ENCODE data around the gene MTX2.

Gene MTX2

DNA sequence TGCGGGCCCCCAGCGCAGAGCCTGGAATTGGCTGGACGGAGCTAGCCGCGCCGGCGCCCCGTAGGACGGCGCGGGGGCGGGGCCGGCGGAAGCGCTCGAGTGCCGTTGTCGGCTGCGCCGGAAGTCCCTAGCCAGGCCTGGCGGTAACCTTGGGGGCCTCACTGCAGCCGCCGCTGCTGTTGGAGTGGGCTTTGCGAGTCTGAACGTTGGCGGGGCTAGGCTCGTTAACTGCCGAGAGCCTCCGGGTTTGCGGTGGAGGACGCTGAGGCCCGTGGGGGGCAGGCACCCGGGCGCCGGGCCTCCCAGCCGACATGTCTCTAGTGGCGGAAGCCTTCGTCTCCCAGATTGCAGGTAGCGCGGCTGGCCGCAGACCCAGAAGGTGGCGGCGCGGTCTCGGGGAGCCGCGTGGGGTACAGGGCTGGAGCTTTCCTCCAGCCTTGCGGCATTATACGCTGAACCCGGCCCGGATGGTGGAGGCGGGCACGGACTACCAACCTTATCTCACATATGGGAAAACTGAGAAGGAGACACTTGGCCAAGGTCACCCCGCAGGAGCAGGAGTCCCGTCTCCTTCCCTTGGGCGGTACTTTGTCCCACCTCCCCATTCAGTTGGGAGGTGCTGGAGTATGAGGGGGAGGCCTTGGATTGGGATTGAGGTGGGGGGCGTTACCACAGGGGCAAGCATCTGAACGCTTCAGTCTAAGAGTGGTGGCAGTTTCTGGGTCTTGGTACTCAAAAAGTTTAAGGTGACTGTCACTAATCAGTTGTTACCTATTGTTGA, at the start of gene MTX2:
Gene MTX2 (plus strand): TSS at position 124 of the 781 bp plus-strand sequence. CDS start 188 bp downstream, at position 312.
- DNase-seq (ENCODE audit: low read depth): peak; percentile 20

DNA sequence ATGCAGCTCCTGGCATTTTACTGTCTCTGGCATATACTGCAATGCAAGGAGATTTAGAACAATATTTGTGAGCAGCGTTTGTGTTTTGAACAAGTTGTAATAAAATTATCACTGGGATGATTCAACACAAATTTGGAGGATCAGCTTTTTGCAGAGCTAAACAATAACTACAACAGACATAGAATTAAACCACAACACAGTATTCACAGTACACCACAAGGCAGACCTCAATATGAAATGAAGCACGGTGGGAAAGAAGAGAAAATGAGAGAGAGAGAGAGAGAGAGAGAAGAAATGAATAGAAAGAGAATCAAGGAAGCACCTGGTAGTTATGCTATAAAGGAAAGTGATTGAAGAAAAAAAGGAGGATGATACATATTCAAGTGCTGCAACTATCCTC, 41.4 kb upstream of the MTX2 start:
- DNase-seq (ENCODE audit: low read depth): no peak

DNA sequence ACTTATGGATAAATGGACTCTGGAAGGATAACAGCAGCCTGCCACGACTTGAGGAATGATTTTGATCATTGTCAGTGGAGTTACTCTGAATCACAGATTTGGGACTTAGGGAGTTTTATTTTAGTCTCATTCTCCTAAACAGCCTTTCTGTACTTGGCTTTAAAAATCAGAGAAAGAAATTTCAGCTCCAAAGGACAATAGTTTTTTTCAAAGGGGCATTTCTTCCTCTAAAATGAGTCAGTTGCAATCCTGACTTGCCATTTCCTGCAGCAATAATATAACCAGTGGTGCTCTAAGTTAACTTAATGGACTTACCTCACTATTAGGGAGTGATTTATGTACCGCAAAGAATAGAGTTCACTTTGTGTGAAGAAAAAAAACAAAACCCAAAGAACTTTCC, 35.1 kb upstream of the MTX2 start:
- DNase-seq (ENCODE audit: low read depth): no peak

GRCh38 chr2:176234940-176235339, 34.3 kb upstream of the MTX2 start:
- no peak for DNase-seq (ENCODE audit: low read depth)

GRCh38 chr2:176237456-176237855, 31.8 kb upstream of the MTX2 start:
- DNase-seq (ENCODE audit: low read depth): no peak

DNA sequence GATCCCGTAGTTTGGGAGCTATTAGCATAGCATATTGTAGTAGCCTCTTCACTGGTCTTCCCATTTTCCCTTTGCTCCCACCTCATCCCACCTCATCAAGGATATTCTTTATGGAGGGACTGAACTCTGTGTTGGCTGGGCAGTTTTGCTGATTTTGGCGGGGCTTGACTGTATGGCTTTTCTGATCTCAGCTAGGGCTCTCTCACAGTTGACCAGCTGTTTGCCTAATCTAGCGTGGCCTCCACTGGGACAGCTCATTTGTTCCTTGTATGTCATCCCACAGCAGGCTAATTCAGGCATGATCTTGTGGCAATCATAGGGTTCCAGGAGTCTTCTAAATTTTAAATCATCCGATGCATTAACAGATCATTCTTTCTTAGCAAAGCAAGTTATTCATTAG, 30.2 kb upstream of the MTX2 start:
- DNase-seq (ENCODE audit: low read depth): no peak

- DNase-seq (ENCODE audit: low read depth): no peak
Measured at GRCh38 chr2:176240301-176240700, 28.9 kb upstream of the MTX2 start.

- DNase-seq (ENCODE audit: low read depth): peak; percentile 0
Measured at GRCh38 chr2:176242276-176242675, 27.0 kb upstream of the MTX2 start.

DNA sequence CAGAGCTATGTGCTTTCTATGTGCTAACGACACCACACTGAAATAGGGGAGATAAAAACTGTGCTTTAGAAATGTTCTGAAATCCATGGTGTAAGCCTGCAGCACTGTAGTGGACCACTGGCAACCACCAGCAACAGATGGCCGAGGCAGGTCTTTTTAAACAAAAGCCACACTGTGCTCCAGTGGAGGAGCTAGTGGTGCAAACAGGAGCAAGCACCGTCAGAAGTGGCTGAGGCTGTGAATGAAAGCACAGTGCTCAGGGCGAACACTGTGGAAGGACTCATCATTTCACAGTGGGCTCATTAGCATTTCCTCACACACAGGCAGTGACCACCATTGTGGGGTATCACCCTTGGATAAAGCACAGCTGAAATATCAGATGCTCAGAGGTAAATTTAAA, 22.9 kb upstream of the MTX2 start:
- no peak for DNase-seq (ENCODE audit: low read depth)

DNA sequence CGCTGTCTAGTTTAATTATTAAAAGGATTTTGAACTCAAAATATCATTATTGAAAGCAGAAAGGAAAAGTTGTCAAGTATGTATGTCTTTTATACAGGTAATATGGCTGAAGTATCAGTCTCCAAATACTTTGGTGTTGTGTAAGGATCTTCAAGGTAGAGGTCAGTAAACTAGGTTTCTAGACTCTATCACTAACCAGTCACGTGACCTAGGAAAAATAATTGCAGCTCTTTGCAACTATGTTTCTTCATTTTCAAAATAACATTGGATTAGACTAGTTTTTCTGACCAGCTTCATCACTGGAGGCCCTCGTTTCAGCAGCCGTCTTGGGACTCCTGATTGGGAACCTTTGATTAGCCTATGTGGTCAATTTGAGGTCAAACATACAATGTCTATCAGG, 21.4 kb upstream of the MTX2 start:
- DNase-seq (ENCODE audit: low read depth): no peak

- DNase-seq (ENCODE audit: low read depth): no peak
Measured at GRCh38 chr2:176251928-176252327, 17.3 kb upstream of the MTX2 start.

GRCh38 chr2:176260689-176261088, 8.6 kb upstream of the MTX2 start:
- DNase-seq (ENCODE audit: low read depth): no peak

DNA sequence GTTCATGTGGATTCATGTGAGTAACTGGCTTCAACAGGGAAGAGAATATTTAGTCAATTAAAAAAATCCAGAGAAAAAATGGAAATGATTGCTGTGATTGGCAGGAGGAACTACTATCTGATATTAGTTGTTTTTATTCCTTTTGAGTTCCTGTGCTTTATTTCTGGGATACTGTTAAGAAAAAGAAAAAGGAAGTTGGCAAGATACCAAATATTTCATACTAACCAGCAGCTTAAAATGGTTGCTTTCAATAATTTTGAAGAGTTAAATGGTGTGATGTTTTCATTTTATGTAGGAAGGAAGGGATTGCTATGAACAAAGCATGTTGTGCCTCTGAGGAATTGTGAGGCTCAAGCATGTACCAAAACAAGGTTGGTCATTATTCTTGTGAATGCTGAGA, 8.1 kb upstream of the MTX2 start:
- no peak for DNase-seq (ENCODE audit: low read depth)

DNA sequence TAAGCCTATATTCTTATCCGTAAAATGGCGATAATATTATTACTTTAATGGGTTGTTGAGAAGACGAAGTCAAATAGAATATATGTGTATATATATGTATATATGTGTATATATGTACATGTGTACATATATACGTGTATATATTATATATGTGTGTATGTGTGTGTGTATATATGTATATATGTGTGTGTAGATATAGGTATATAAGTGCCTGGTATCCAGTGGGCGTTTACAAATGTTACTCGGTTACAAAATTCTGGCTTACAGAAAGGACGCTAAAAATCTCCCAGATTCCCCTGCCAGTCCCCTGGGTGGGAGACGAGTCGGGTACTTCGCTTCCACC, 295 bp upstream of the MTX2 start:
- DNase-seq (ENCODE audit: low read depth): no peak

GRCh38 chr2:176270100-176270750, 983 bp downstream of the MTX2 start:
- DNase-seq (ENCODE audit: low read depth): no peak

DNA sequence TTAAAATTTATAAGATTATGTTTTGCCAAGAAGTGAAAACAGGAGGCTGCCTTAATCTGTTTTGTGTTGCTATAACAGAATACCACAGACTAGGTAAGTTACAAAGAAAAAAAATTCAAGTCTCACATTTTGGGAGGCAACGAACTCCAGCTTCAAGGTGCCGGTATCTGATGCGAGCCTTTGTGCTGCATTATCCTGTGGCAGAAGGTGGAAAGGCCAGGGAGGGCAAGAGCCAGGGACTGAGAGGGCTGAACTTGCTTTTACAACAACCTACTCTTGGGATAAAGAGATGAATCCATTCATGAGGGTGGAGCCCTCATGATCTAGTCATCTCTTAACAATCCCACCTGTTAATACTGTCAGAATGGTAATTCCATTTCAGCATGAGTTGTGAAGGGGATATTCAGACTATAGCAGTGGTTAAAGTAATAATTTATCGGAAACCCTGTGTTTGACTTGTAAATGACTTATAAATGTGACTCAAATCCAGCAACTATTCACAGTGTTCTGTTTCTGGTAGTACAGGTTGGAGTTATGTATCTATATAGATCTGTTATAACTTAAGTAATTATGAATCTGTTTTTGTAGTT, 3.7 kb downstream of the MTX2 start:
- DNase-seq (ENCODE audit: low read depth): no peak

GRCh38 chr2:176278927-176279326, 9.7 kb downstream of the MTX2 start:
- DNase-seq (ENCODE audit: low read depth): no peak

GRCh38 chr2:176280156-176280555, 10.9 kb downstream of the MTX2 start:
- no peak for DNase-seq (ENCODE audit: low read depth)

GRCh38 chr2:176280867-176281658, 11.8 kb downstream of the MTX2 start:
- DNase-seq (ENCODE audit: low read depth): peak; percentile 53

- no peak for DNase-seq (ENCODE audit: low read depth)
Measured at GRCh38 chr2:176283291-176284068, 14.2 kb downstream of the MTX2 start.

DNA sequence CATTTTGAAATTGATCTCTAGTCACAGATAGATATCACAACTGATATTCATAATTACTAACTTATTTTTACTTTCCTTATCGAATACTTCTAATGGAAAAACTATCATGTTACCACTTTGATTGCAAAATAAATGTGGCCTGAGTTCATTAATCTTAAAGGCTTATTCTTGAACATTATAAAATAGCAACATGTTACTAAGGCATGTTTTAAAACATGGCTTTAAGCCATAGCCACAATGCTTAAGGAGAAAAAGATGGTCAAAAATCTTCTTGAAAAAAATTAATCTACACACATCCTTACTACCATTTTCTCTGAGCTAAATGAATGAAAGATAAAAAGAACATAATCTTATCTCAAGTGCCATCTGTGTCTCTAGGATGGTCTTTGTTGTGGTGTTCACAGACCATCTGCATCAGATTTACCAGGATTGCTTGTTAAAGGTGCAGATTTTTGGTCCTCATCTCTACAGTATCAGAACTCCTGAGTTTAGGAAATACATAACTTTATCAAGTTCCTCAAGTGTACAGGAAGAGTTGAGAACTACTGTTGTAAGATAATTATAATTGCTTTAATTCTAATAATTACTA, 15.3 kb downstream of the MTX2 start:
- no peak for DNase-seq (ENCODE audit: low read depth)
